PC-9 (cell line): ENCODE data around the gene COL10A1. TPM values are rescaled to one million over a fixed set of nuclear protein-coding genes. Genes with fewer than 3 reads are reported as not detected.

Experiments
- BruUV-seq: library from RNA; stranded (reverse); fragments of 400-500 nt; replicated peaks from 2 replicates; lab custom pipeline; 2021; lab: Mats Ljungman, UMichigan
- CTCF ChIA-PET: fragments of 300-600 bp; sonication (Branson Sonifier 250); formaldehyde crosslinking; loops from one replicate; lab custom pipeline; 2022; ENCODE audit warnings: antibody characterized with exemption; lab: Charles Lee
- POLR2A ChIA-PET: fragments of 300-600 bp; sonication (Branson Sonifier 250); formaldehyde crosslinking; loops from one replicate; lab custom pipeline; 2022; ENCODE audit warnings: antibody characterized with exemption; ENCODE audit not compliant: unreplicated experiment; lab: Charles Lee
- DNase-seq, 2 experiments: peaks; one replicate each; pipeline versions ENCODE4 v3.0.0 to v3.0.0-alpha.2; 2015 to 2022; ENCODE audit warnings: mixed read lengths in 1 of 2
- H2AFZ ChIP-seq: fragments of 200-600 bp; sonication (generic); 2 replicates; pipeline ENCODE4 v1.8.1; 2017; ENCODE audit warnings: antibody characterized with exemption
- H3F3A ChIP-seq: fragments of 200-600 bp; sonication (generic); 2 replicates; pipeline ENCODE4 v1.8.1; 2017; ENCODE audit warnings: antibody characterized with exemption, mild to moderate bottlenecking, low read depth; ENCODE audit not compliant: insufficient read depth
- H3K27ac ChIP-seq: fragments of 200-600 bp; sonication (generic); 2 replicates; pipeline ENCODE4 v1.6.1; 2016; ENCODE audit warnings: mixed run types
- H3K27me3 ChIP-seq: fragments of 200-600 bp; sonication (generic); 2 replicates; pipeline ENCODE4 v1.6.1; 2016; ENCODE audit warnings: low read depth, mixed run types; ENCODE audit not compliant: insufficient read depth
- H3K36me3 ChIP-seq: fragments of 200-600 bp; sonication (generic); 2 replicates; pipeline ENCODE4 v1.6.1; 2016; ENCODE audit warnings: low read depth, mixed run types
- H3K4me1 ChIP-seq: fragments of 200-600 bp; sonication (generic); replicated peaks from 2 replicates; pipeline ENCODE4 v1.6.1; 2016; ENCODE audit warnings: mixed run types; ENCODE audit not compliant: insufficient read depth
- H3K4me2 ChIP-seq: fragments of 200-600 bp; sonication (generic); 2 replicates; pipeline ENCODE4 v1.6.1; 2017; ENCODE audit warnings: mixed run types
- H3K4me3 ChIP-seq: fragments of 200-600 bp; sonication (generic); 2 replicates; pipeline ENCODE4 v1.6.1; 2016; ENCODE audit warnings: mixed run types
- H3K79me2 ChIP-seq: fragments of 200-600 bp; sonication (generic); 2 replicates; pipeline ENCODE4 v1.6.1; 2017; ENCODE audit warnings: low read depth, mixed run types
- H3K9me2 ChIP-seq: fragments of 200-600 bp; sonication (generic); 2 replicates; pipeline ENCODE4 v1.8.1; 2017; ENCODE audit warnings: mild to moderate bottlenecking; ENCODE audit not compliant: insufficient read depth
- H3K9me3 ChIP-seq: fragments of 200-600 bp; sonication (generic); 2 replicates; pipeline ENCODE4 v1.8.1; 2016; ENCODE audit warnings: low read depth; ENCODE audit not compliant: insufficient read depth
- H4K20me1 ChIP-seq: fragments of 200-600 bp; sonication (generic); 2 replicates; pipeline ENCODE4 v1.8.1; 2017; ENCODE audit not compliant: insufficient read depth
- CTCF ChIP-seq: fragments of 200-600 bp; sonication (generic); conservative IDR thresholded peaks from 2 replicates; pipeline ENCODE4 v1.6.1; 2017; ENCODE audit warnings: mixed run types, antibody characterized with exemption, mild to moderate bottlenecking, moderate library complexity
- EZH2 ChIP-seq: fragments of 200-600 bp; sonication (generic); IDR thresholded peaks from 2 replicates; pipeline ENCODE4 v1.8.0; 2017; ENCODE audit warnings: antibody characterized with exemption, low read depth
- intact Hi-C: fragments of 100-400 bp; cut with micrococcal nuclease; formaldehyde crosslinking; loops from one replicate; pipeline ENCODE4 v1.10.0; 2022; ENCODE audit not compliant: unreplicated experiment
- total RNA-seq: library from RNA; stranded (reverse); gene quantifications from 2 replicates; pipeline ENCODE4 v1.2.3, GENCODE V29; 2021

The COL10A1 gene
- total RNA-seq, 1 experiment from 2014 or later = not detected

- intact Hi-C loops = no loop called here
- Histone ChIP-seq H2AFZ (no peak overlapping the region), H3K27me3 (no peaks in the 10 kb centered on the region), H3F3A (no peaks in the 10 kb centered on the region), H3K9me3 (no peaks in the 10 kb centered on the region), H3K9me2 (0 out of 2 replicates have a peak, but pooled peaks cover 5% of the 10 kb centered on the region), H3K79me2 (no peaks in the 10 kb centered on the region), H3K4me2 (no peak overlapping the region), H4K20me1 (no peaks in the 10 kb centered on the region), H3K4me1 (no peaks in the 10 kb centered on the region), H3K36me3 (no peaks in the 10 kb centered on the region), H3K4me3 (no peak overlapping the region), H3K27ac (no peak overlapping the region)
- ChIA-PET POLR2A (no interaction called here), CTCF (no interaction called here)
- no TSS peak for BruUV-seq
- DNase-seq = no peak
- TF ChIP-seq EZH2 (no peak), CTCF (no peak)
Observed at GRCh38 chr6:116166369-116166768, 40.4 kb upstream of the COL10A1 start.

- H3K9me3 ChIP-seq = no peaks in the 10 kb centered on the region
- H3K4me1 ChIP-seq = no peaks in the 10 kb centered on the region
- intact Hi-C loops = no loop called here
- H3K79me2 ChIP-seq = no peaks in the 10 kb centered on the region
- no peak overlapping the region for H3K4me2 ChIP-seq
- CTCF ChIA-PET = no interaction called here
- peak in 1 of 2 experiments; percentile 30 for DNase-seq
- H3K4me3 ChIP-seq = no peak overlapping the region
- 0 out of 2 replicates have a peak, but pooled peaks cover 5% of the 10 kb centered on the region for H3K9me2 ChIP-seq
- POLR2A ChIA-PET = no interaction called here
- H4K20me1 ChIP-seq = no peaks in the 10 kb centered on the region
- H3K27ac ChIP-seq = no peak overlapping the region
- no peaks in the 10 kb centered on the region for H3F3A ChIP-seq
- H3K27me3 ChIP-seq = no peaks in the 10 kb centered on the region
- BruUV-seq = no TSS peak
- H2AFZ ChIP-seq = no peak overlapping the region
- no peaks in the 10 kb centered on the region for H3K36me3 ChIP-seq
- TF ChIP-seq CTCF (no peak), EZH2 (no peak)
Observed at GRCh38 chr6:116165596-116165995, 39.7 kb upstream of the COL10A1 start.

GRCh38 chr6:116159782-116160524 lies 34.0 kb upstream of the COL10A1 start:
- no peak overlapping the region for H2AFZ ChIP-seq
- no peak for DNase-seq
- H4K20me1 ChIP-seq = no peaks in the 10 kb centered on the region
- H3F3A ChIP-seq = no peaks in the 10 kb centered on the region
- no peak overlapping the region for H3K4me2 ChIP-seq
- TF ChIP-seq EZH2 = no peak
- no peaks in the 10 kb centered on the region for H3K79me2 ChIP-seq
- CTCF ChIA-PET = no interaction called here
- no peaks in the 10 kb centered on the region for H3K9me3 ChIP-seq
- H3K9me2 ChIP-seq = no peaks in the 10 kb centered on the region
- no peak overlapping the region for H3K4me3 ChIP-seq
- intact Hi-C loops = no loop called here
- POLR2A ChIA-PET = no interaction called here
- no peaks in the 10 kb centered on the region for H3K36me3 ChIP-seq
- BruUV-seq = no TSS peak
- no peaks in the 10 kb centered on the region for H3K4me1 ChIP-seq
- H3K27ac ChIP-seq = no peak overlapping the region
- no peaks in the 10 kb centered on the region for H3K27me3 ChIP-seq
